K562 (cell line): Measurements from ENCODE around the gene HRC. TPM values are rescaled to one million over a fixed set of nuclear protein-coding genes. Genes with fewer than 3 reads are reported as not detected.

Experiments
- CBX5 ChIP-seq: IDR thresholded peaks from 2 replicates; pipeline ENCODE4 v1.6.1; 2014; ENCODE audit warnings: low read depth, borderline replicate concordance
- KLF6 ChIP-seq: fragments of 250-450 bp; sonication (Bioruptor Pico); IDR thresholded peaks from 2 replicates; pipeline ENCODE4 v1.4.0; 2020; ENCODE audit warnings: mild to moderate bottlenecking, moderate library complexity, borderline replicate concordance
- MAFK ChIP-seq: IDR thresholded peaks from 2 replicates; pipeline ENCODE4 v1.6.1; 2011; ENCODE audit warnings: low read length, improper control_type of control experiment
- MNT ChIP-seq, 2 experiments: fragments of 450-650 bp; conservative IDR thresholded peaks; 2 replicates each; pipeline ENCODE4 v1.6.1; 2017; ENCODE audit warnings: mild to moderate bottlenecking in 2 of 2, moderate library complexity in 2 of 2
- NCOA6 ChIP-seq: fragments of 450-650 bp; IDR thresholded peaks from 2 replicates; pipeline ENCODE4 v1.6.1; 2017; ENCODE audit warnings: mild to moderate bottlenecking
- NFE2L1 ChIP-seq: fragments of 450-650 bp; IDR thresholded peaks from 2 replicates; pipeline ENCODE4 v1.6.1; 2016; ENCODE audit warnings: missing genetic modification characterization, low read depth, mild to moderate bottlenecking, missing compliant biosample characterization, moderate library complexity, borderline replicate concordance
- NR2F6 ChIP-seq: fragments of 450-650 bp; formaldehyde crosslinking; IDR thresholded peaks from 2 replicates; pipeline ENCODE4 v1.4.0; 2020; ENCODE audit warnings: mild to moderate bottlenecking
- PCBP1 ChIP-seq: fragments of 200-400 bp; formaldehyde crosslinking; IDR thresholded peaks from 2 replicates; pipeline ENCODE4 v1.6.1; 2018; ENCODE audit warnings: mild to moderate bottlenecking, low read depth, low read length; ENCODE audit not compliant: poor library complexity, severe bottlenecking
- PHF20 ChIP-seq: fragments of 450-650 bp; IDR thresholded peaks from 2 replicates; pipeline ENCODE4 v1.6.1; 2018; ENCODE audit not compliant: partially characterized antibody
- PHTF2 ChIP-seq: fragments of 250-450 bp; sonication (Bioruptor Pico); IDR thresholded peaks from 2 replicates; pipeline ENCODE4 v1.5.0; 2021; ENCODE audit warnings: mild to moderate bottlenecking
- POLR3A ChIP-seq: IDR thresholded peaks from 2 replicates; pipeline ENCODE4 v1.6.1; 2011; ENCODE audit warnings: borderline replicate concordance, mild to moderate bottlenecking, moderate library complexity; ENCODE audit not compliant: insufficient read length, insufficient read depth; ENCODE audit errors: extremely low read depth
- PURB ChIP-seq: sonication (generic); formaldehyde crosslinking; IDR thresholded peaks from 2 replicates; pipeline ENCODE4 v1.9.0; 2021; ENCODE audit warnings: low read depth, mild to moderate bottlenecking, missing genetic modification reagents
- RFX1 ChIP-seq: fragments of 450-650 bp; IDR thresholded peaks from 2 replicates; pipeline ENCODE4 v1.6.1; 2016; ENCODE audit warnings: mild to moderate bottlenecking, moderate library complexity
- STAG1 ChIP-seq: sonication (generic); formaldehyde crosslinking; IDR thresholded peaks from 2 replicates; pipeline ENCODE4 v1.5.0; 2020; ENCODE audit warnings: missing genetic modification reagents, borderline replicate concordance
- STAT5B ChIP-seq: fragments of 250-450 bp; sonication (Bioruptor Pico); IDR thresholded peaks from 2 replicates; pipeline ENCODE4 v1.8.0; 2021; ENCODE audit warnings: mild to moderate bottlenecking, inconsistent platforms
- TBP ChIP-seq: optimal IDR thresholded peaks from 2 replicates; pipeline ENCODE3; 2011; ENCODE audit warnings: low read depth, low read length, improper control_type of control experiment
- VEZF1 ChIP-seq: fragments of 200-800 bp; sonication (Bioruptor generic); IDR thresholded peaks from 2 replicates; pipeline ENCODE4 v1.6.1; 2017; ENCODE audit warnings: missing genetic modification characterization, missing compliant biosample characterization
- ZFP91 ChIP-seq: sonication (generic); formaldehyde crosslinking; IDR thresholded peaks from 2 replicates; pipeline ENCODE4 v1.8.0; 2022; ENCODE audit warnings: mild to moderate bottlenecking, missing genetic modification reagents
- ZFPM2 ChIP-seq: fragments of 250-450 bp; sonication (Bioruptor Pico); IDR thresholded peaks from 2 replicates; pipeline ENCODE4 v1.5.1; 2022; ENCODE audit warnings: mild to moderate bottlenecking
- ZKSCAN1 ChIP-seq: fragments of 150-350 bp; IDR thresholded peaks from 2 replicates; pipeline ENCODE4 v1.6.1; 2016; ENCODE audit warnings: low read depth, low read length
- ZNF586 ChIP-seq: fragments of 450-650 bp; formaldehyde crosslinking; conservative IDR thresholded peaks from 2 replicates; pipeline ENCODE4 v1.4.0; 2020; ENCODE audit warnings: mild to moderate bottlenecking, moderate library complexity
- ZNF696 ChIP-seq: fragments of 250-450 bp; sonication (Bioruptor Pico); conservative IDR thresholded peaks from 2 replicates; pipeline ENCODE4 v1.4.0; 2020; ENCODE audit warnings: mild to moderate bottlenecking, moderate library complexity
- ZNF76 ChIP-seq: fragments of 250-450 bp; sonication (Bioruptor Pico); IDR thresholded peaks from 2 replicates; pipeline ENCODE4 v1.4.0; 2020; ENCODE audit warnings: mild to moderate bottlenecking, moderate library complexity, borderline replicate concordance
- polyA plus RNA-seq, 8 experiments: library from polyadenylated mRNA; depleted of rRNA in 4 of 8; stranded (reverse) in 5 of 8; unstranded in 3 of 8; fragments of >200 nt; fragmentation: Nextera tagmentation in 2 of 8; fragmentation: Illumina TruSeq in 1 of 8; extraction: Ambion mirVana in 2 of 8; extraction: Trizol in 1 of 8; gene quantifications; 2 replicates each; pipeline versions ENCODE4 v1.2.1 to v1.2.3, GENCODE V29; 2011 to 2014; ENCODE audit warnings: inconsistent platforms in 1 of 8, missing spikeins in 1 of 8
- total RNA-seq, 7 experiments: library from RNA; depleted of rRNA in 6 of 7; stranded (reverse); fragments of >200 nt in 6 of 7; fragmentation: Illumina TruSeq in 2 of 7; extraction: Trizol in 2 of 7; gene quantifications; 2 replicates each; pipeline versions ENCODE4 v1.2.1 to v1.2.3, GENCODE V29; 2011 to 2021; ENCODE audit warnings: low replicate concordance in 1 of 7

The HRC gene
- total and polyA plus RNA-seq, 9 of the 15 experiments (the other 6 are each of a cell fraction or from before 2014, with no cell fraction given): 0.66 to 18.7 (median 13.1) TPM

DNA sequence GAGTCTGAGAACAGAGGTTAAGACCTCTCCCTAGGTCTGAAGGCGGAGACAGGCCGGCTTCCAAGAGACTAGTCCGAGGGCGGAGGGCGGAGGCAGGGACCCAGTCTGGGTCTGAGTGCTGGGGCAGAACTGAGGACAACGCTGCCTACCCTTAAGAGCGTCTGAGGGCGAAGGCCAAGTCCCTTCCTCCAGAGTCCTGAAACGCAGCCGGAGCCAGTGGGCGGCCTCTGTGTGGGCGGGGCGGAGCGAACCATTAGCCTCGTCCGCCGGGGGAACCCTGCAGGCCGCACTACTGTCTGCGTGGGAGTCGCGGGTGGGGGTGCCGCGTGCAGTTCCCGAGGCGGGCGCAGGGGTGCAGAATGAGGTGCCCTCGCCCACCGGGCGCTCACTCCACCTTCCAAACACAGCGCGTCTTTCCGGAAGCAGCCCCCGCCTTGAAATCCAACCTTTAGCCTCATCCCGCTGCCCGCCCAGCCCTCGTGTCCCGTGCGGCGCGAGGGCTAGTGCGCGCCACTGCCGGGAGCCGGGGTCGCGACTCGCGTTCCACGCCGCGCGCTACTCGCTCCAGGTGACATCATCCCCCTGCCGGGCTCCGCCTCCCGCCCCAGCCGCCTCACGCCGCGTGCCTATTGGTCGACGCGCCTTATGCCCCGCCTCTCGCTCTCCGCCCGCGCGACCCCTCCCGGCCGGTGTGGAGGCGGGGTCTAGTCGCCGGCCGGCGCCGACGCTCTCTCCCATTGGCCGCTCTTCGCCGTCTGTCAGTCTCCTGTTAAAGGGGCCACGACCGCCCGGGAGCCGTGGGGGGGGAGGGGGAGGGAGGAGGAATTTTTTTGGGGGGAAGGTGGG is 36.4 kb downstream of the HRC start, which contains the start of gene C19orf73 (continued):
- peak; percentile 82 for TF ChIP-seq VEZF1 (CRISPR knock-in tag)
- TF ChIP-seq STAT5B: no peak
- no peak for TF ChIP-seq NFE2L1 (tag)
- no peak for TF ChIP-seq NCOA6
- TF ChIP-seq ZFP91: peak; percentile 94
- no peak for TF ChIP-seq MAFK
- no peak for TF ChIP-seq CBX5
- TF ChIP-seq MNT (conservative IDR thresholded peaks at IDR 0.05): peak; percentile 87 to 95
- no peak for TF ChIP-seq PURB (CRISPR knock-in tag)
- 0 out of 2 replicates have a peak, but pooled peaks have one; percentile 37 for TF ChIP-seq KLF6 (CRISPR knock-in tag)
- TF ChIP-seq ZNF76 (CRISPR knock-in tag): no peak
- peak; percentile 53 for TF ChIP-seq TBP
- TF ChIP-seq POLR3A: no peak
- TF ChIP-seq PCBP1: peak; percentile 91
- no peak for TF ChIP-seq ZFPM2 (CRISPR knock-in tag)
- TF ChIP-seq ZNF696: no peak
- no peak for TF ChIP-seq PHF20
- TF ChIP-seq STAG1 (CRISPR knock-in tag): no peak
- TF ChIP-seq RFX1: no peak
- no peak for TF ChIP-seq PHTF2 (CRISPR knock-in tag)
- TF ChIP-seq ZKSCAN1: peak; percentile 40; the same call in 1 of the 2 replicates
- TF ChIP-seq ZNF586: no peak
- TF ChIP-seq NR2F6: no peak
